Gastroesophageal sphincter (tissue), 3 donors: Measurements from ENCODE around the gene UGT1A10.

Source experiments
- CTCF ChIP-seq, 4 experiments: fragments of 200-600 bp in 2 of 4; fragments of 450-650 bp in 2 of 4; sonication (generic) in 1 of 4; IDR thresholded peaks; one replicate each; pipeline ENCODE4 v1.5.1; 2017 to 2019; ENCODE audit warnings: antibody characterized with exemption in 4 of 4, mild to moderate bottlenecking in 2 of 4, moderate library complexity in 2 of 4
- EP300 ChIP-seq: sonication (generic); formaldehyde crosslinking; IDR thresholded peaks from one replicate; pipeline ENCODE4 v1.6.1; 2017; ENCODE audit warnings: antibody characterized with exemption, mild to moderate bottlenecking
- POLR2A ChIP-seq, 2 donors: fragments of 450-650 bp; IDR thresholded peaks; one replicate each; pipeline ENCODE4 v1.6.1; 2017; ENCODE audit warnings: antibody characterized with exemption in 2 of 2, mild to moderate bottlenecking in 2 of 2, moderate library complexity in 1 of 2
- POLR2AphosphoS5 ChIP-seq: sonication (generic); formaldehyde crosslinking; IDR thresholded peaks from one replicate; pipeline ENCODE4 v1.6.1; 2017; ENCODE audit warnings: antibody characterized with exemption

DNA sequence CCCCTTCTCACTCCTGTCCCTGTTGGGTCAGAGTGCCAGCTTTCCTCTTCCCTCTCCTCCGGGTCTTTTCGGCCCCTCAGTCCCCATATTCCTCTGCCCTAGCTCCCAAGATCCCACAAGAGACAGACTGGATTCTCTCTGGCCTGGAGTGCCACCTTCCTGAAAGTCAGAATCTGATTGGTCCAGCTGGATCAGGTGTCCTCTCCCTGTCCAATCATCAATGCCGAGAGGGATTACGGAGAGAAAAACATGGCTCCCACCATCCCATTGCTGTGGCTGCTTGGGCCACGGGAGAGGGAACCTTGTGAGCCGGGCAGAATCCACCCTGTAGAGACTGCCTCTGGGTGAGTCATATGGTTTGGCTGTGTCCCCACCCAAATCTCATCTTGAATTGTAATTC, 139.2 kb downstream of the UGT1A10 start:
- TF ChIP-seq CTCF (IDR thresholded peaks at IDR 0.05) (no peak), EP300 (no peak), POLR2AphosphoS5 (no peak), POLR2A (IDR thresholded peaks at IDR 0.05) (no peak)
